ENCODE measurements around the gene CCL17. TPM values are rescaled to one million over a fixed set of nuclear protein-coding genes. Genes with fewer than 3 reads are reported as not detected.

The CCL17 gene
- total and polyA plus RNA-seq, 10 of the 15 experiments (the other 5 are each of a cell fraction or from before 2014, with no cell fraction given) = 1.2 to 84.9 (median 34.2) TPM

DNA sequence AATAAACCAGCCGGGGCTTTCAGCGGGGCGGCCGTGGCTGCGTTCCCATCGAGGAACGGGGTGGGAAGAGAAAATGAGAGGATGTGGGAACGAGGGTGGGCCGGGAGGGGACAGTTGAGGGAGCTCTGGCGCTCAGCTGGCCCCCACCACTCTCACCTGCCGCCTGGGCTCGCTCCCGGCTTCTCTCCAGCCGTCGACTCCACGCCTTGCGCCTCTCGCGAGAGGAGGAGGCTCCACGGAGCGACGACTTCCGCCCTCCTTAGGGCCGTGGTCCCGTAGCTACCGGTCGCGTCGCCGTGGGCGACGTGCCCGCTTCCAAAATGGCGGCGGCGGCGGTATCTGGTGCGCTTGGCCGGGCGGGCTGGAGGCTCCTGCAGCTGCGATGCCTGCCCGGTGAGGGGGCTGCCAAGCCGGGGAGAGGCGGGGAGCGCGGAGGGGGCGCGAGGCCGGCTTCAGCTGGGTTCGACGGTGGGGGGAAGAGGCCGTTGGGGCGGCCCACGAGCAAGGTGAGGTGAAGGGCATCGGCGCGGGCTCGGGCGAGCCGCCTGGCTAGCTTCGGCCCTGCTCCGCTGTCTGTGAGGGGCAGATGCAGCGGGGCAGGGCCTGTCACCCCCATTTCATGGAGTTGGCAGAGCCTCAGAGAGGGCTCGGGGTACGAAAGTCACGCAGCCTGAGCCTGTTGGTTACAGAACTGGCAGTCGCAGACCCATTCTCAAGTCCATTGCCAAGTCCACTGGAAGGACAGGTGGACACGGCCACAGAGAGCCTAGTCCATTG lies 42.8 kb downstream of the CCL17 start, which contains the start of the genes CIAPIN1 and COQ9 (continued):
- no peak for TF ChIP-seq RFX5 (IDR thresholded peaks at IDR 0.05; ENCODE audit: low read depth, low read length)
- TF ChIP-seq, protein P1, sequence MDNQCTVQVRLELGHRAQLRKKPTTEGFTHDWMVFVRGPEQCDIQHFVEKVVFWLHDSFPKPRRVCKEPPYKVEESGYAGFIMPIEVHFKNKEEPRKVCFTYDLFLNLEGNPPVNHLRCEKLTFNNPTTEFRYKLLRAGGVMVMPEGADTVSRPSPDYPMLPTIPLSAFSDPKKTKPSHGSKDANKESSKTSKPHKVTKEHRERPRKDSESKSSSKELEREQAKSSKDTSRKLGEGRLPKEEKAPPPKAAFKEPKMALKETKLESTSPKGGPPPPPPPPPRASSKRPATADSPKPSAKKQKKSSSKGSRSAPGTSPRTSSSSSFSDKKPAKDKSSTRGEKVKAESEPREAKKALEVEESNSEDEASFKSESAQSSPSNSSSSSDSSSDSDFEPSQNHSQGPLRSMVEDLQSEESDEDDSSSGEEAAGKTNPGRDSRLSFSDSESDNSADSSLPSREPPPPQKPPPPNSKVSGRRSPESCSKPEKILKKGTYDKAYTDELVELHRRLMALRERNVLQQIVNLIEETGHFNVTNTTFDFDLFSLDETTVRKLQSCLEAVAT (IDR thresholded peaks at IDR 0.05) = no peak
- no peak for TF ChIP-seq NFYA (IDR thresholded peaks at IDR 0.05; ENCODE audit: borderline replicate concordance, low read depth, low read length)
- peak; percentile 91 for TF ChIP-seq LARP7 (IDR thresholded peaks at IDR 0.05)
- TF ChIP-seq NRF1 (conservative IDR thresholded peaks at IDR 0.05; ENCODE audit: low read depth, low read length) = no peak
- TF ChIP-seq SMC3 (IDR thresholded peaks at IDR 0.05; ENCODE audit: borderline replicate concordance, low read length) = no peak
- no peak for TF ChIP-seq BCL3 (IDR thresholded peaks at IDR 0.05; ENCODE audit: borderline replicate concordance, insufficient read depth, low read depth, low read length, poor library complexity, severe bottlenecking)
- TF ChIP-seq TCF7 (IDR thresholded peaks at IDR 0.05; ENCODE audit: borderline replicate concordance) = no peak
- TF ChIP-seq MEF2B (IDR thresholded peaks at IDR 0.05; ENCODE audit: partially characterized antibody, poor library complexity, severe bottlenecking) = no peak
- TF ChIP-seq HDGF (IDR thresholded peaks at IDR 0.05) = no peak
- no peak for TF ChIP-seq JUNB (IDR thresholded peaks at IDR 0.05)
- peak; percentile 87 for TF ChIP-seq IRF5 (IDR thresholded peaks at IDR 0.05; ENCODE audit: borderline replicate concordance)
- TF ChIP-seq ZNF384 (IDR thresholded peaks at IDR 0.05; ENCODE audit: borderline replicate concordance, low read depth, low read length) = no peak
- no peak for TF ChIP-seq ZNF24 (IDR thresholded peaks at IDR 0.05)
- no peak for TF ChIP-seq KDM1A (IDR thresholded peaks at IDR 0.05; ENCODE audit: borderline replicate concordance)
- TF ChIP-seq, protein P2, sequence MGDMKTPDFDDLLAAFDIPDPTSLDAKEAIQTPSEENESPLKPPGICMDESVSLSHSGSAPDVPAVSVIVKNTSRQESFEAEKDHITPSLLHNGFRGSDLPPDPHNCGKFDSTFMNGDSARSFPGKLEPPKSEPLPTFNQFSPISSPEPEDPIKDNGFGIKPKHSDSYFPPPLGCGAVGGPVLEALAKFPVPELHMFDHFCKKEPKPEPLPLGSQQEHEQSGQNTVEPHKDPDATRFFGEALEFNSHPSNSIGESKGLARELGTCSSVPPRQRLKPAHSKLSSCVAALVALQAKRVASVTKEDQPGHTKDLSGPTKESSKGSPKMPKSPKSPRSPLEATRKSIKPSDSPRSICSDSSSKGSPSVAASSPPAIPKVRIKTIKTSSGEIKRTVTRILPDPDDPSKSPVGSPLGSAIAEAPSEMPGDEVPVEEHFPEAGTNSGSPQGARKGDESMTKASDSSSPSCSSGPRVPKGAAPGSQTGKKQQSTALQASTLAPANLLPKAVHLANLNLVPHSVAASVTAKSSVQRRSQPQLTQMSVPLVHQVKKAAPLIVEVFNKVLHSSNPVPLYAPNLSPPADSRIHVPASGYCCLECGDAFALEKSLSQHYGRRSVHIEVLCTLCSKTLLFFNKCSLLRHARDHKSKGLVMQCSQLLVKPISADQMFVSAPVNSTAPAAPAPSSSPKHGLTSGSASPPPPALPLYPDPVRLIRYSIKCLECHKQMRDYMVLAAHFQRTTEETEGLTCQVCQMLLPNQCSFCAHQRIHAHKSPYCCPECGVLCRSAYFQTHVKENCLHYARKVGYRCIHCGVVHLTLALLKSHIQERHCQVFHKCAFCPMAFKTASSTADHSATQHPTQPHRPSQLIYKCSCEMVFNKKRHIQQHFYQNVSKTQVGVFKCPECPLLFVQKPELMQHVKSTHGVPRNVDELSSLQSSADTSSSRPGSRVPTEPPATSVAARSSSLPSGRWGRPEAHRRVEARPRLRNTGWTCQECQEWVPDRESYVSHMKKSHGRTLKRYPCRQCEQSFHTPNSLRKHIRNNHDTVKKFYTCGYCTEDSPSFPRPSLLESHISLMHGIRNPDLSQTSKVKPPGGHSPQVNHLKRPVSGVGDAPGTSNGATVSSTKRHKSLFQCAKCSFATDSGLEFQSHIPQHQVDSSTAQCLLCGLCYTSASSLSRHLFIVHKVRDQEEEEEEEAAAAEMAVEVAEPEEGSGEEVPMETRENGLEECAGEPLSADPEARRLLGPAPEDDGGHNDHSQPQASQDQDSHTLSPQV (IDR thresholded peaks at IDR 0.05) = no peak
- TF ChIP-seq NKRF (conservative IDR thresholded peaks at IDR 0.05) = peak; percentile 90
- TF ChIP-seq CREM (IDR thresholded peaks at IDR 0.05; ENCODE audit: low read depth) = peak; percentile 95
- TF ChIP-seq TAF1 (IDR thresholded peaks at IDR 0.05; ENCODE audit: borderline replicate concordance, low read depth, low read length) = peak; percentile 99
- 0 out of 2 replicates have a peak, but pooled peaks have one; percentile 40 for TF ChIP-seq MEF2A (IDR thresholded peaks at IDR 0.05; ENCODE audit: insufficient read depth, low read depth, low read length)
